Measurements from ENCODE around the gene METTL17.
"Not testable (repeated sequence)": the region's sequence is repeated elsewhere in the genome, so short reads cannot be mapped to it uniquely, and the experiment has no call there.

The METTL17 gene, protein sequence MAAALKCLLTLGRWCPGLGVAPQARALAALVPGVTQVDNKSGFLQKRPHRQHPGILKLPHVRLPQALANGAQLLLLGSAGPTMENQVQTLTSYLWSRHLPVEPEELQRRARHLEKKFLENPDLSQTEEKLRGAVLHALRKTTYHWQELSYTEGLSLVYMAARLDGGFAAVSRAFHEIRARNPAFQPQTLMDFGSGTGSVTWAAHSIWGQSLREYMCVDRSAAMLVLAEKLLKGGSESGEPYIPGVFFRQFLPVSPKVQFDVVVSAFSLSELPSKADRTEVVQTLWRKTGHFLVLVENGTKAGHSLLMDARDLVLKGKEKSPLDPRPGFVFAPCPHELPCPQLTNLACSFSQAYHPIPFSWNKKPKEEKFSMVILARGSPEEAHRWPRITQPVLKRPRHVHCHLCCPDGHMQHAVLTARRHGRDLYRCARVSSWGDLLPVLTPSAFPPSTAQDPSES

DNA sequence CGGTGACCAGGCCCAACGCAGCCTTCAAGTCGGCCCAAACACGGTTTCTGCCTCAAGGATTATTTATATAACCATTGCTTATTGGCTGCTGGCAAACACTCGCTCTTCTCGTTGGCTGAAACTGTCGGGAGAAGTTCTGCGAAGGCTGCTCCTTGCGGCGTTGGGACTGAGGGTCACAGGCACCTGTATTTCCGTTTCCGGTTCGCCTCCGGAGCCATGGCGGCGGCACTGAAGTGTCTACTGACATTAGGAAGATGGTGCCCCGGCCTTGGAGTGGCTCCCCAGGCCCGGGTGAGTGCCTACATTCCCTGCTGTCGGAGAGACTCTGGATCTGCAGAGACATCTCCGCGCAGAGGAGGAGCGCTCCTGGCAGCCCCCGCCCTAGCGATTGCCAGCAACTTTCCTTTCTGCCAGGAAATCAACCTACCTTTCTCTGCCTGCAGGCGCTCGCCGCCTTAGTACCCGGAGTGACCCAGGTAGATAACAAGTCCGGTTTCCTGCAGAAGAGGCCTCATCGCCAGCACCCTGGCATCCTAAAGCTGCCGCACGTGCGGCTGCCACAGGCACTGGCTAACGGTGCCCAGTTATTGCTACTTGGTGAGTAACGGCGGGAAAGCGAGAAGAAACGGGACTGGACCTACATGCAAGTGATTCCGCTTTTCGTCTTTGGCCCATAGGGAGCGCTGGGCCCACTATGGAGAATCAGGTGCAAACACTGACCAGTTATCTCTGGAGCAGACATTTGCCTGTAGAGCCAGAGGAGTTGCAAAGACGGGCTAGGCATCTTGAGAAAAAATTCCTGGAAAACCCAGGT lies at the start of gene METTL17:
METTL17 (plus strand) TSS at position 194 of the 814 bp plus-strand sequence; CDS start at position 217, 23 bp downstream.
- DNase-seq, result peak; percentile 86 to 94

DNA sequence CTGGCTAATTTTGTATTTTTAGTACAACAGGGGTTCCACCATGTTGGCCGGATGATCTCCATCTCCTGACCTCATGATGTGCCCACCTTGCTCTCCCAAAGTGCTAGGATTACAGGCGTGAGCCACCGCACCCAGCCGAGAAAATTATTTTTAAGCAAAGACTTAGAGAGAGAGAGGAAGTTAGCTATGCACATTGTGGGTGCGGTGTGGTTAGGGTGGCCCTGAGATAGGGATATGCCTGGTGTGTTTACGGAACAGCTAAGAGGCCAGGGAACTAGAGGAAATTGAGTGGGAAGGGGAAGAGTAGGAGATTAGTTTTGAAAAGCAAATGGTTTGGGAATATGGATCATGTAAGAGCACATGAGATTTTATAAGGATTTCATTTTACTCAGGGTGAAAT lies 44.6 kb upstream of the METTL17 start:
- not testable (repeated sequence) for DNase-seq

GRCh38 chr14:20946707-20947106 lies 43.1 kb upstream of the METTL17 start:
- not testable (repeated sequence) for DNase-seq

DNA sequence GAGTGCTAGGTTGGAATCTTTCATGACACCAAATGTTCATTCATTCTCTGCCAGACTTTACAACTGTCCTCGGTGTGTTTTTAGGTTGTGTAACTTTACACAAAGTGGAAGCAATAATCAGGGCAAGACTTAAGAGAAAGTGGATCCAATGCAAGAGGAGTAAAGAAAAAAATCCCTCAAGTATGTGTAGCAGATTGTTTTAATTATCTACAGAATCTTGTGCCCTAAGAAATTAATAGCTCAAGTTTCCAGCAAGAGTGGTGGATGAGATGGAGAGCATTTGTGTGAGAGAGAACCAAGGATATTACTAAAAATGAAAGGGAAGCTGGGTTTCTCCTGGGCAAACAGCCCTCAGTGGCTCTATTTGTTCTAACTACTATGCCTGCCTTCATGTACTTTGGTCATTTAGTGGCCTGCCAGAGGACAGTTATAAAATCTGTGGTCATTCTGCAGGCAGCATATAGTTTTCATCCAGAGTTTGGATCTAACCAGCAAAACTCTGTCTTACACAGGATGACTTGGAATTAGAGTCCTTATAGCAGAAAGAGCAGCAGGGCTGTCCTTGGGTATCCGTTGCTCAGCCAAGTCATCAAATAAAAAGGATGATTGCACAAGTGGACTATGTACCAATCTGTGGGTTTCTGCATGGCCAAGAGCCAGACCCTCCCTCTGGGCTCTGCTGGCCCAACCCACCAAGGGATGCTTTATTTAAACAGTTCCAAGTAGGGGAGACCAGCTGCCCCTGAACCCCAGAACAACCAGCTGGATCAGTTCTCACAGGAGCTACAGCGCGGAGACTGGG lies 34.8 kb upstream of the METTL17 start, which contains the start of gene RNASE2:
RNASE2 (plus strand) TSS at position 752 of the 802 bp plus-strand sequence. CDS start 285 bp downstream, outside the sequence.
- DNase-seq, result not testable (repeated sequence)

DNA sequence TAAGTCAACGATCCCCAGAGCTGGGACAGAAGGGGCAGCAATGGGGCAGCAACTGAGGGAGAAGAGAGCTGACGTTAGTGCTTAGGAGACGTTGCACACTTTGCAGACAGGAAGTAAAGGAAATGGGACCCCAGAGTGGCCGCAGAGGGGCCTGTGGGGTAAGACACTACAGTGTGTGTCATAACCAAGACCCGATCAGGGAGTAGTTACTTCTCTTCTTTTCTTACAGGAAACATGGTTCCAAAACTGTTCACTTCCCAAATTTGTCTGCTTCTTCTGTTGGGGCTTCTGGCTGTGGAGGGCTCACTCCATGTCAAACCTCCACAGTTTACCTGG lies 34.3 kb upstream of the METTL17 start:
- not testable (repeated sequence) for DNase-seq

- no peak for DNase-seq
These were observed 33.3 kb upstream of the METTL17 start for GRCh38 chr14:20956376-20956976.

DNA sequence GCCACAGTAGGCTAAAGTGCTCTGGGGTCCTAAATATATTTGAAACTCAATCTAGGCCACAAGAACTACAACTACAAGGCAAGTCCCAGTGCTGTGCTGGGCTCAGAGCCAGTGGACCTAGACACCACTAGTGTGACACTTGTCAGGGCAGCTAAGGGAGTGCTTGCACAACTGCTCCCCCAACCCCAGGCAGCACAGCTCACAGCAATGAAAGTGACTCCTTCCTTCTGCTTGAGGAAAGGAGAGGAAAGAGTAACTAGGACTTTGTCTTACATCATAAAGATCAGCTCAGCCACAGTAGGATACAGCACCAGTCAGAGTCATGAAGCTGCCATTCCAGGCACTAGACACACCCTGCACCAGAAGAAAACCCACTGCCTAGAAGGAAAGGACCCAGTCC lies 30.8 kb upstream of the METTL17 start:
- not testable (repeated sequence) for DNase-seq

GRCh38 chr14:20969336-20969735 lies 20.4 kb upstream of the METTL17 start:
- no peak for DNase-seq

GRCh38 chr14:20970647-20970982 lies 19.2 kb upstream of the METTL17 start:
- DNase-seq, result no peak

DNA sequence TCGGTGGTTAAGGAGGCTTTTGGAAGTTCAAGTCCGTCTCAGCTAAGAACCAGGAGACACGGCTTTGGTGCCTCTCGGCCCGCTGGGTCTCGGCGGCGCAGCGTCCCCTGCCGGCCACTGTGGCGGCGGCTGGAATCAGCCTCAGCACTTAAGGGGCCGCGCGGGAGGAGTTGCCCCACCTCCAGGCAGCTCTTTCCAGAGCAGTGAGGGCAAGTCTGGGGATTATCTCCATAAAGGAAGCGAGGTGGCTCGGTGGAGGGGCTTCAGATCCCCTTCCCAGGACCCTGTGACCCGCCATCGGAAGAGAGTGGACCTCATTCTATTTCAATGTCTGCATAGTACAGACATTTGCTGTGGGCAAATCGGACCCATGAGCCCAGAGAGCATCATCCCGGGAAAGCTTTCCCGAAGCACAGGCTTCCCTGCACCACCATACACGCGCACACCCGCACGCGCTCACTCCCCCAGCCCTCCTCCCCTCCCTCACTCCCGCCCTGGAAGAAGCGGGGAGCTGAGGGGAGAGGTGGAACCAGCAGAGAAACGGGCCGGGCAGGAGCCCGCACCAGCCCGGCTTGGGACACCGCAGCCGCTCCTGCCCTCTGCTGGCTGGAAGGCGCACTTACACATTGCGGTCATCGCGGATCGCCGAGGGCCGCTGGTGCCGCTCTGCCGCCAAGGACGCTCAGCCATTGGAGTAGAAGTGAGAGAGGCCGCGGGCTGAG lies 18.6 kb upstream of the METTL17 start:
- peak; percentile 52 to 91 for DNase-seq

GRCh38 chr14:20971705-20972021 lies 18.1 kb upstream of the METTL17 start:
- no peak for DNase-seq

DNA sequence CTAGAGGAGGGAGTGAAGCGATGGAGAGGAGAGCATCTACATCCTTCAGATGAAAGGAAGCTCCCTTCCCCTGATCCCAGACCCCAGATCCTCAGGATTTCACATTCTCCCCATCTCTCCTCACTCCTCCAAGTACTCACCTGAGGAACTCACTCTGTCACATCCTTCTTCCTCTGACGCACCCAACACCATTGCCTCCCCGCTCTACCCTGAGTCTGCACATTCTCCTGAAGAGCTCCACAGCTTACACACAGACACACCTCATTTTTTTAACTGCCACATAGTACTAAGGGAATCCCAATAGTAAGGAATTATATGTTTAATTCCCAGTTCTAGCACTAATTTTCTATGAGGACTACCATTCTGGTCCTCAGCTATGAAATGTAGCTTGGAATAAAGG lies 16.3 kb upstream of the METTL17 start:
- DNase-seq, result no peak

DNA sequence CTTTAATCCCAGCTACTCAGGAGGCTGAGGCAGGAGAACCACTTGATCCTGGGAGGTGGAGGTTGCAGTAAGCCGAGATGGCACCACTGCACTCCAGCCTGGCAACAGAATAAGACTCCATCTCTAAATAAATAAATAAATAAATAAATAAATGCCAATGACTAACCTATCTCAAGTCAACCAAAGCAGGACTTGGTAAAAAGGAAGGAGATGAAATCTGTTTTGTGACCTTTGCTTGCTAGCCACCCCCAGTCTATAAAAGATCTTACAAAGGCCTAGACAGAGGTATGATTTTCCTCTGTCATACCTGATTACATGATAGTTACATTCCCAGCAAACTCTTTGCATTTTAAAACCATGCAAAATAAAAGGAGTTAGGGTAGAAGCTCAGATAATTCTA lies 13.5 kb upstream of the METTL17 start:
- DNase-seq, result no peak

- no peak for DNase-seq
These were observed 11.1 kb upstream of the METTL17 start for GRCh38 chr14:20978687-20979086.

DNA sequence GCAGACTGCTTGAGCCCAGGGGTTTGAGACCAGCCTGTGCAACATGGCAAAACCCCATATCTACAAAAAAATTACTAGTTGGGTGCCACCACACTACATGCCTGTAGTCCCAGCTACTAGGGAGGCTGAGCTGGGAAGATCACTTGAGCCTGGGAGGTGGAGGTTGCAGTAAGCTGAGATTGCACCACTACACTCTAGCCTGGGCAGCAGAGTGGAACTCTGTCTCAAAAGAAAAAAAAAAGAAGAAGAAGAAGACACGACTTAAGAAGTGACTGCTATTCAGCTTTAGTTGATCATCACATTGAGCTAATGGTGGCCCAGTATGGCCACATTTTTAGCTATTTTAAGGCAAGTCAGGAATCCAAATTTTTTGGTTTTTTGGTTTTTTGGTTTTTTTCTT lies 8.9 kb upstream of the METTL17 start:
- no peak for DNase-seq

- no peak for DNase-seq
These were observed 7.0 kb upstream of the METTL17 start for GRCh38 chr14:20982646-20983369.

GRCh38 chr14:20985650-20986049 lies 4.1 kb upstream of the METTL17 start:
- not testable (repeated sequence) for DNase-seq

DNA sequence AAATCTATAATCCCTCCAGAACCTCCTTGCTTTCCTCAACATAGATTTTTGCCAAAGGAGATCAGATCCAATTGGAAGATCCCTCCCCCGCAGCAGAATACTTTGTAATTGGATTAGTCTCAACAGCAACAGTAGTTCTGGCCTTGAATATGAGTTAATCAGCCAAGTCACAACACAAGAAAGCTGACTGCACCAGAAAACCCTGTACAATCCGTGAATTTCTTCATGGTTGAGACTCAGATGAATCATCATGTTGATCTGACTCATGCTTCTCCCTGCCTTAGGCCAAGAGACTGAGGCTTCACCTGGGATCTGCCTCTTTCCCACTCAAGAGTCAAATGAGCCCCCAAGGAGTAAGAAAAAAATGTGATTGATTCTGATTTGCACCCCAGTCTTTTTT lies 3.0 kb upstream of the METTL17 start:
- no peak for DNase-seq

DNA sequence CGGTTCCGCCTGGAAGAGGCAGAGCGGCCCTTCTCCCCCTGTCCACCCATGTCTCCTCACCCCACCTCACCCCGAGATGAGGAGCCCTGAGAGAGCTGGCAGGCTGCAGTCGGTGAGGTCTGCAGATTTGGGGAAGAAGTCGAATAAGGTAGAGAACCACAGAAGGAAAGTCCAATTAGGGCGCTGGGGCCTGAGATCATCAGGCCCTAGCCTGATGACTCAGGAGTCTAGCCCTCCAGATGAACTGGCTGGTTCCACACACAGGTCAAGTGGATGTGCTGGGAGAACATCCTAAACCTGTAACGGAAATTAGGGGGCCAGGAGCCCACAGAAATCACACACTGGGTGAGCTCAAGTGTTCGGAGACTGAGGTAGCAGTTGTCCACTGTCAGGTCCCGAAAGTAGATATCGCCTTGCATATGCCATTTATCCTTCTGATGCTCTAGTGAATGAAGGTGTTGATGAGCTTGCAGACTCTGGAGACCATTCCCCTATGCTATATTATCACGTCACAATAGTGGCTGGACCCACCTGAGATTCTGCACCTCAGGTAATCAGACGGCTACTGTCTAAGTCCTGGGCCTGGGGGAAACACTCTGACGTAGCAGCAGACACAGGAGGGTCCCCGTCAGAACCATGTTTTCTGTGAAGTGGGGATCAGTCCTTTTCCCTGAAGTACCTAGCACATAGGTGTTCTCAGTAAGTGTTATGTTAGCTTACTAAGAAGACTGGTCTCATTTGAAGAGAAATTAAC lies 886 bp upstream of the METTL17 start:
- DNase-seq, result no peak

GRCh38 chr14:20989471-20989786 lies 351 bp upstream of the METTL17 start:
- DNase-seq, result no peak

DNA sequence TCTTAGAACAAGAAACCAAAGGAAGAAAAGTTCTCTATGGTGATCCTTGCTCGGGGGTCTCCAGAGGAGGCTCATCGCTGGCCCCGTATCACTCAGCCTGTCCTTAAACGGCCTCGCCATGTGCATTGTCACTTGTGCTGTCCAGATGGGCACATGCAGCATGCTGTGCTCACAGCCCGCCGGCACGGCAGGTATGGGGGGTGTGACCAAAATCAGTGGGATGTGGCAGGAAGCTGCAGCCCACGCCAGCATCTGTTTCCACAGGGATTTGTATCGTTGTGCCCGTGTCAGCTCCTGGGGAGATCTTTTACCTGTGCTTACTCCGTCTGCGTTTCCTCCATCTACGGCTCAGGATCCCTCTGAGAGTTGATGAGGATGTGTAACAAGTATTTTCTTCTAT lies 6.7 kb downstream of the METTL17 start:
- no peak for DNase-seq
